SW 1271 (cell line): Measurements from ENCODE around the gene BMPER.
"Not testable (repeated sequence)": the region's sequence is repeated elsewhere in the genome, so short reads cannot be mapped to it uniquely, and the experiment has no call there.

Experiments used
- DNase-seq, 2 experiments: peaks; one replicate each; lab custom pipeline; 2025; lab: John Stamatoyannopoulos, UW

BMPER gene

DNA sequence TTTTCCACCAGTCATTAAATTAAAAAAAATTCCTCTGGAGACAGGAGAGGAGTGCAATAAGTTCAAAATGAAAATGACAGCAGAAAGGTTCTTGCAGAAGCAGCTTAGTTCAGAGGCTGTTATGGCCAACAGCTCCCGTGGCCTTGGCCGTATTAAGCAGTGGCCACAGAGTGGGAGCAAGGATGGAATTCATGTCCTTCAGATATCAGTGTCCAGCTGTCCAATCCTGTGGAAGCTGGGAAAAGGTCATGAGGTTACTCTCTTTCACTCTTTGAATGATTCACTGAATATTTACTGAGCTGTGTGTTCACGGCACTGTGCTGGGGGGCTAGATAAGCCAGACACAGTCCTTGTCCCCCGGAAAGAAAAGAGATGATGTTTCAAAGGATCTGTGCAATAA is 231.8 kb downstream of the BMPER start:
- no peak for DNase-seq

GRCh38 chr7:34138483-34138882 is 233.1 kb downstream of the BMPER start:
- DNase-seq = no peak

DNA sequence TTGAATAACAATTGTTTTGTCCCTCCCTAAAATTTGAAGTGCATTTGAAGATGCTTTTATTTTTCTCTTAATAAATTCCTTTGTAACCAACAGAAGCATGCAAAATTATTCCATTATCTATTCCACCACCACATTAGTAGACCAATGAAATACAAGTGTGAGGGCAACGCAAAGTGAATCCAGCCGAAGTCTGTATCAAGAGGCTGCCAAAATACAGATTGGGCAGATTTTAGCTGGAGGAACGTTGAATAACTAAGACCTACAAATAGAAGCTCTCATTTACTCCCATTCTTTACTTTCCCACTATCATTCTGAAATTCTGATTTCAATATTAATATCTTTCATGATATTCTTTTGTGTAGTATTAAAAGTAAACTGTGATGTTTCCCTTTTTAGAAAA is 233.7 kb downstream of the BMPER start:
- DNase-seq = no peak

- DNase-seq = no peak
Observed at GRCh38 chr7:34140066-34140465, 234.7 kb downstream of the BMPER start.

DNA sequence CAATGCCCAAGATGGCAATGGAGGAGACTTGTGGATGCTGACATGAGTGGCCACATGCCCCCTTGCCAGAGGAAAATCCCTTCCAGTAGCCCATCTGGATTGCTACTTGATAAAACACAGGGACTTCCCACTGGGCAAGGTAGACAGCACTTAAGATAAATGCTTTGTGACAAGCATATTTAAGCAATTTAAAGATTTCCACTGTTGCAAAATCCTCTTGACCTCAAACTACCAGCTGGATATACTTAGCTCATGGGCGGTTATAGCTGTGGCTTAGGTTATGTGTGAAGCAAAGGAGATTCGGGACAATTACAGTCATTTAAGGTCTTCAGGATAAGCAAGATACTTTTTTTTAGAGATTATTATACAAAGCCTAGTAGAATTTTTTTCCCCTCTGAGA is 238.1 kb downstream of the BMPER start:
- DNase-seq = no peak

GRCh38 chr7:34145603-34146002 is 240.3 kb downstream of the BMPER start:
- no peak for DNase-seq

DNA sequence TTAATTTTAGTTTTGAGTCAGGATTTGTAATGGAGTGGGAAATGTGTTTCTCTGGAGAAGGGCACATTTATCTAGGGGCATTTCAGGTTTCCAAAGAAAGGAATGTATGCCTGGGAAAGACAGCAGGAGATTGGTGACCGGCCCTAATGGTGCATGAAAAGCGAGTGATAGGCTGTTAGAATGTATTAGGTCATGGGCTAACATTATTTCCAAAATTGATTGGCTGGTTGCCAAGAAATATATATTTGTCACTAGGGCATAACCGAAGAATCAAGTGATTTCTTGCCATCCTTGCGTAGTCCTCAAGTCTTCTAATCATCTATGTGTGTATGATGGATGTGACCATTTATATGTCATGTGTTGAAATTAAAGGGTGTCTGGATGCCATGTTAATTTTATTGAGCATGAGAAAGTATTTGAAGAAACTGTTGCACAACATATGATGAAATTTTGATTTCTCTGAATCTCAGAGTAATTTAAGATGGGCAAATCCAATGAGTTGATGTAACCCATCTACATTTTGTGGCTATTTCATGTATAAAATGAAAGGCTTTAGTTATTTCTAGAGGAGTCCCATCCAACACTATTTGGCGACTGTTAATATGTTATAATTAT is 248.4 kb downstream of the BMPER start:
- no peak for DNase-seq

- DNase-seq = no peak
Observed at GRCh38 chr7:34155220-34155908, 250.0 kb downstream of the BMPER start.

- no peak for DNase-seq
Observed at GRCh38 chr7:34156336-34156735, 251.0 kb downstream of the BMPER start.

DNA sequence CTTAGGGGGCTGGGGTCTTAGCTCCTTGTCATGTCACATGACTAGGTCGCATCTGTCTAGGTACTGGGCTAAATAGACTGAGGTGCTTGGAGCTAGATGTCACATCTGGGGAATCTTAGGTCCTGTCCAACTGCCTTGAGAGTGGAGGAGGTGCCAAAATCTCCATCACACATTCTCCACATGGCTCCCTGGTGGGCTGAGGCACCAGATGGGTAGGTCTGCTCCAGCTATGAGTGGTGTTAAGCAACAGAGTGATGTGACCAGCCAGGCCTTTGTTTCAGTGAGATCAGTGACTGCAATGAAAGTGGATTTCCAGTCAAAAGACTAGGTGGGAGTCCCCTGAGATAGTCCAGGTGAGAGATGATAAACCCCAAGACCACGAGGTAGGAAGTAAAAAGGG is 251.8 kb downstream of the BMPER start:
- no peak for DNase-seq

DNA sequence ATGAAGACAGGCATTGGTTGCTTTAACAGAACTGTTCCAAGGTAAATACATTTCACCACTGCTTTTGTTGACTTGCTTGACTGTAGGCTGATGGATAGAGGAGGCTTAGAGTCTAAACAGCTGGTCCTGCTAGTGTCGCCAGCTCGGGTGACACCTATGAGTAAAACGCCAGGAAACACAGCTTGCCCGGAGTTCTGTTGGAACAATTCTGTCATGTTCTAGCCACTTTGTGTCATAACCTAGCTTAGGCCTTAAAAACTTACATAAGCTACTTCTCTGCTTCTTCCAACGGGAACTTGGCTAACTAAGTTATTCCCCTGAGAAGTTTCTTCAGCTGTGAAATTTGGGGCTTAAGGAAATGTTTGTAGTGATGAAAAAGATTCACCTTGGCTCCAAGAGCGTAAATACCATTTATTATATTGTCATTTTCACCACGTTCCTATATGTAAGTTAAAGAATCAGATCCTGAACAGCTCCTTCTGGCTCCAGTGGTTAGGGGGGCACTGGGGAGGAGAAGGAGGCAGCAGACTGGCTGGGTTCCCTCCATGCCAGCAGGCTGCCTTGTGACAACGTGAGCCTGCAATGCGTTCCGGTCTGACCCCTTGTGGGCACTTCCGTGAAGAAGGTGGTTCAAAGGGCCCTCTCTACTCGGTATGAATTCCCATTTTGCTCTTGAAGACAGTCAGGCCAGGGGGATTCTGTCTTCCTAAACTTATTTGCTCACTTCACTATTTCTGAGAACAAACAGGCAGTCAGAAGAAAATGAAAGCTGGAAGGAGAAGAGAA is 253.2 kb downstream of the BMPER start:
- DNase-seq = no peak

DNA sequence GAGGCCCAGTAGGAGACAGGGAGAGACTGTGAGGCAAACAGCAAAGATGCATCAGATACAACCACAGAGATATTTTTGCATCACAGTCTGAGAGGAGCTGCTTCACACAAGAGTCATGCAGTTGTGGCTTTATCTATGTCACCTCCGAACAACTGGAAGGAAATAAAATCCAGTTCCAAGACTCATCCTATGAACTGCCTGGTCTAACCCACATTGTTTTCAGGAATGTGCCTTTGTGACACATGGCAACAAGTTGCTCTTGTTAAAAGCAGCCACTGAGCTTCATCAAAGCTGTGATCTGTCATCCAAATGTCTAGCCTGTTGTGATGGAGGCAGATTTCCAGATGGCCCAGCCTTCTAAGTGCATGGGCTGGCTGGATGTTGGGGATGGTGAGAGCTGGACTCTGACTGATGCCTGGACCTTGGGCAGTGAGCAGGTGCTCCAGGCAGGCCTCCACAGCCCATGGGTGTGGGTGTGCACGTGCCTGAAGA is 255.0 kb downstream of the BMPER start:
- no peak for DNase-seq

DNA sequence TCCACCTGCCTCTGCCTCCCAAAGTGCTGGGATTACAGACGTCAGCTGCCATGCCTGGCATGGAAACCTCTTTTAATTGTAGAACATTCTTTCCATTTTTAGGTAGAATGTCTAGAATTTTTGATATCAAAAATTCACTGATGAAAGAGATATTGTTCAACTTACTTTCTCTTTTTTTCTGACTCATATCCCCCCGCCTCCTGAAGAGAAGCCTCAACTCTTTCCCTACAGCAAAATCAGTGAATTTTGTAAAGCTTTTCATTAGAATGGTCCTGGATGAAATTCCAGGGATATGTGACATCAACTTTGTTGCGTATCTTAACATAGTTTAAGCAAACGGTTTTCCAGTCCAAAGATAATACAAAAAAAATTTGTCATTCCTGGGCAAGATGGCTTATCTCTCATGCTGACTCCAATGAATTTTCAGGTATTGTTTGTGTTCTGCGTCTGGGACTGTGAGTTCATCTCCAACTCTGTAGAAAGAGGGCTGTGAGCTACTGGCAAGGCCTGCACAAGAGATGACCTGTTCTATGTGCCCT is 256.8 kb downstream of the BMPER start:
- no peak for DNase-seq

- DNase-seq = no peak
Observed at GRCh38 chr7:34162677-34163076, 257.3 kb downstream of the BMPER start.

DNA sequence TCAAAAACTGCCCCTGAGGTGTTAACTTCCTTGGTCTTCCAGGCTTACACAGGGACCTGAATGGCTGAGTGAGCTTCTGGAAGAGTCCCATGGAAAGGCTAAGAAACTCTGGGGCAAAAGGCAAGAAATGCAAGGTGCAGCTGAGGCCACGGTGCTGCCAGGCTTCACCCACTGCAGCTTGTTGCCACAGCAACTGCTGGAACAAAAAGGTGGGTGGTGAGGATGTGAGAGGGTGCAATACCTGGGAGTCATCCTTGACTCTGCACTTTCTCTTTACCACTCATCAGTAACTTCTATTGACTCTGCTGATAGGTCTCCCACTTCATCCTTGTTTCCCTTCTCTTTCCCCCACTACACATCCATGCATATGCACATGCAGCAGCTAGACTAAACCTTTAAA is 258.6 kb downstream of the BMPER start:
- no peak for DNase-seq

DNA sequence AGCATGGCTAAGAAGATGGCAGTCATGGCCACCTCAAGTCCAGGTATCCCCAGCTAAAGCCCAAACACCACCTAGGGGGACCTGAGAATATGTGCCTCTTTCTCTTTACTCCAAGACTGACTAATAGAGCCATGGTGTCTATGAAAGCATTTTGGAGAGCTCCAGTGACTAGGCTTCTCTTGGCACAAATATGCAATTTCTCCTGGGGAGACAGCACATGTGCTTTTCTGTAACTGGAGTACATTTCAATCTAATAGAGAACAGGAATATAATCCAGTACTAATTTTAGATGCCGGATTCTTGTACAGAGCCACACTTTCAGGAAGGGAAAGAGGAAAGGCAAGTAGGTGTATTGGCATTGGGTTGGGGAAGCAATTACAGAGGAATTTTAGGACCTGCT is 260.1 kb downstream of the BMPER start:
- no peak for DNase-seq

- DNase-seq = peak in 1 of 2 experiments; percentile 11
Observed at GRCh38 chr7:34165927-34166550, 260.7 kb downstream of the BMPER start.

DNA sequence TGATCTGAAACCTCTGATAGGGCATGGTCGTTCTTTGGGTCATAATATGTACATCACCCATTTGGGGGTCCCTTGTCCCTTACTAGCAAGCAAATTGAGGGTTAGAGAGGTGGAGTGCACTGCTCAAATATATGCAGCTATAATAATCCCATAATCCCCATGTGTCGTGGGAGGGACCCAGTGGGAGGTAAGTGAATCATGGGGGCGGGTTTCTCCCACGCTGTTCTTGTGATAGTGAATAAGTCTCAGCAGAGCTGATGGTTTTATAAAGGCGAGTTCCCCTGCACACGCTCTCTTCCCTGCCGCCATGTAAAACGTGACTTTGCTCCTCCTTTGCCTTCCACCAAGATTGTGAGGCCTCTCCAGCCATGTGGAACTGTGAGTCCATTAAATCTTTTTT is 262.7 kb downstream of the BMPER start:
- no peak for DNase-seq

GRCh38 chr7:34174688-34175616 is 269.6 kb downstream of the BMPER start:
- DNase-seq = not testable (repeated sequence)

GRCh38 chr7:34175837-34176236 is 270.5 kb downstream of the BMPER start:
- DNase-seq = no peak

GRCh38 chr7:34177476-34177875 is 272.1 kb downstream of the BMPER start:
- DNase-seq = no peak
